ENCODE data around the gene CNOT11. TPM values are rescaled to one million over a fixed set of nuclear protein-coding genes. Genes with fewer than 3 reads are reported as not detected.

The CNOT11 gene
- total and polyA plus RNA-seq, 2 of the 13 experiments (the other 11 are each of a cell fraction or from before 2014, with no cell fraction given) = 114 to 209 TPM

DNA sequence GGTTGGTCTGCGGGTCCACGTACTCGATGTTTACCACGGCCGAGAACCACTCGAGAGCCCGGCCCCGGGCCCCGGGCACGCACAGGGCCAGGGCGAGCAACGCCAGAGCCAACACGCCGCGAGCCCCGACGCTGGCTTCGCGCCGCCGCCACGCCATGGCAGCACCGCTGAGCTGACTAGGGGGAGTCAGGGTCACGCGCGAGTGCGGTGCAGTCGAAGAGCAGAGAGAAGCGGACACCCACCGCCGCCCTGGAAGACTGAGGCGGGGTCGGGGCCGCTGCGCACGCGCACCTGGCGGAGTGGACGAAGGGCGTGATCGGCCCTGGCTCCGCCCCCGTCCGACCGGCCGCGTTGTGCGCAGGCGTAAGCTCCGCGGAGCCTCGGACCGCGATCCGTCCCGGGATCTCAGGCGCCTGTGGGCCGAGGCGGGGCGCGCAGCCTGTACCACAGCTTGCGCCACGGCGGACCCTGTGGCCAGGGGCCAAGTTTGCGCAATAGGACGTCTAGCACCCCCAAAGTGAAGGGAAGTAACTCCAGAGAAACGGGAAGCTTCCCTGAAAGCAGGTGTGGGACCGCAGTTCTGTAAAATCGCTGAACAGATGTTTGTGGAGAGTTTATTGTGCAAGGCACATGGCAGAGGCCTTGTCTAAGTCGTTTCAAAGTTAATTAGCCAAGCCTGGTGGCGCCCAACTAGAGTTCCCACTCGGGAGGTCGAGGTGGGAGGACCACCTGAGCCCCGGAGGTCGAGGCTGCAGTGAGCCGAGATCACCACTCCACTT is 55.9 kb downstream of the CNOT11 start, which contains the start of gene RNF149 (continued):
- TF ChIP-seq ZNF646 (CRISPR knock-in tag; IDR thresholded peaks at IDR 0.05) (no peak), ZMAT3 (CRISPR knock-in tag; conservative IDR thresholded peaks at IDR 0.05) (peak; percentile 92), BHLHE40 (IDR thresholded peaks at IDR 0.05; ENCODE audit: low read length) (0 out of 2 replicates have a peak, but pooled peaks have one; percentile 27), IRX3 (CRISPR knock-in tag; IDR thresholded peaks at IDR 0.05; ENCODE audit: borderline replicate concordance, low read depth) (peak; percentile 42; the same call in 1 of the 2 replicates), RNF2 (conservative IDR thresholded peaks at IDR 0.05; ENCODE audit: low read depth) (peak; percentile 82), HNRNPUL1 (IDR thresholded peaks at IDR 0.05; ENCODE audit: low read depth, low read length) (peak; percentile 66), ZNF619 (CRISPR knock-in tag; IDR thresholded peaks at IDR 0.05) (peak; percentile 99; the same call in 1 of the 2 replicates), NFKB2 (CRISPR knock-in tag; IDR thresholded peaks at IDR 0.05; ENCODE audit: borderline replicate concordance) (peak; percentile 90), ZNF782 (CRISPR knock-in tag; IDR thresholded peaks at IDR 0.05; ENCODE audit: borderline replicate concordance) (peak; percentile 85; the same call in 1 of the 2 replicates), ZBTB37 (CRISPR knock-in tag; IDR thresholded peaks at IDR 0.05) (peak; percentile 83), CREBL2 (CRISPR knock-in tag; IDR thresholded peaks at IDR 0.05; ENCODE audit: borderline replicate concordance) (no peak), YEATS2 (CRISPR knock-in tag; IDR thresholded peaks at IDR 0.05; ENCODE audit: borderline replicate concordance) (no peak; the same call in 1 of the 2 replicates), TFDP2 (CRISPR knock-in tag; IDR thresholded peaks at IDR 0.05) (peak; percentile 81), BATF2 (CRISPR knock-in tag; IDR thresholded peaks at IDR 0.05) (peak; percentile 89), ZNF652 (CRISPR knock-in tag; IDR thresholded peaks at IDR 0.05; ENCODE audit: borderline replicate concordance, low read depth) (0 out of 2 replicates have a peak, but pooled peaks have one; percentile 31)
- TF ChIP-seq, protein P1, sequence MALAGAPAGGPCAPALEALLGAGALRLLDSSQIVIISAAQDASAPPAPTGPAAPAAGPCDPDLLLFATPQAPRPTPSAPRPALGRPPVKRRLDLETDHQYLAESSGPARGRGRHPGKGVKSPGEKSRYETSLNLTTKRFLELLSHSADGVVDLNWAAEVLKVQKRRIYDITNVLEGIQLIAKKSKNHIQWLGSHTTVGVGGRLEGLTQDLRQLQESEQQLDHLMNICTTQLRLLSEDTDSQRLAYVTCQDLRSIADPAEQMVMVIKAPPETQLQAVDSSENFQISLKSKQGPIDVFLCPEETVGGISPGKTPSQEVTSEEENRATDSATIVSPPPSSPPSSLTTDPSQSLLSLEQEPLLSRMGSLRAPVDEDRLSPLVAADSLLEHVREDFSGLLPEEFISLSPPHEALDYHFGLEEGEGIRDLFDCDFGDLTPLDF (CRISPR knock-in tag; IDR thresholded peaks at IDR 0.05) = peak; percentile 78

Measured in HepG2 (cell line).